ENCODE measurements around the gene PARL. TPM values are rescaled to one million over a fixed set of nuclear protein-coding genes. Genes with fewer than 3 reads are reported as not detected.

PARL gene
- total and polyA plus RNA-seq, 2 of the 13 experiments (the other 11 are each of a cell fraction or from before 2014, with no cell fraction given): 46.3 to 58.6 TPM

DNA sequence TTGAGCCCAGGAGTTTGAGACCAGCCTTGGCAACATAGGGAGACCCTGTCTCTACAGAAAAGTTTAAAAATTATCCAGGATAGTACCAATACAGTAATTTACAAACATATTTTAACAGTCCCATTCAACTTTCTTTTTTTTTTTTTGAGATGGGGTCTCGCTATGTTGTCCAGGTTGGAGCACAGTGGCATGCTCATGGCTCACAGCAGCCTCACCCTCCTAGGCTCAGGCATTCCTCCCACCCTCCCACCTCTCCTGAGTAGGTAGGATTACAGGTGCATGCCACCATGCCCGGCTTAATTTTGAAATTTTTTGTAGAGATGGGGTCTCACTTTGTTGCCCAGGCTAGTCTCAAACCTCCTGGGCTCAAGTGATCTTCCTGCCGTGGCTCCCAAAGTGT, 46.8 kb downstream of the PARL start:
- intact Hi-C loops (cut with micrococcal nuclease; ENCODE audit: unreplicated experiment) (no loop called here), in situ Hi-C loops (cut with HindIII; ENCODE audit: extremely low pct_ligation_motif_present, low pct_unique_long_range_greater_than_20kb) (no loop called here)
- TF ChIP-seq GATAD1 (CRISPR knock-in tag; IDR thresholded peaks at IDR 0.05): no peak
- no peak for TF ChIP-seq BORCS8-MEF2B (CRISPR knock-in tag; IDR thresholded peaks at IDR 0.05)
- no peak for TF ChIP-seq SOX6 (IDR thresholded peaks at IDR 0.05)
- TF ChIP-seq SOX6 (CRISPR knock-in tag; IDR thresholded peaks at IDR 0.05): no peak
- no peak for TF ChIP-seq ZKSCAN1 (IDR thresholded peaks at IDR 0.05; ENCODE audit: low read length)
- TF ChIP-seq ARNT2 (CRISPR knock-in tag; IDR thresholded peaks at IDR 0.05; ENCODE audit: low read depth): no peak
- no peak for TF ChIP-seq ZNF282 (IDR thresholded peaks at IDR 0.05; ENCODE audit: partially characterized antibody)
- TF ChIP-seq ZFP41 (CRISPR knock-in tag; IDR thresholded peaks at IDR 0.05; ENCODE audit: borderline replicate concordance): no peak
- TF ChIP-seq, protein P1, sequence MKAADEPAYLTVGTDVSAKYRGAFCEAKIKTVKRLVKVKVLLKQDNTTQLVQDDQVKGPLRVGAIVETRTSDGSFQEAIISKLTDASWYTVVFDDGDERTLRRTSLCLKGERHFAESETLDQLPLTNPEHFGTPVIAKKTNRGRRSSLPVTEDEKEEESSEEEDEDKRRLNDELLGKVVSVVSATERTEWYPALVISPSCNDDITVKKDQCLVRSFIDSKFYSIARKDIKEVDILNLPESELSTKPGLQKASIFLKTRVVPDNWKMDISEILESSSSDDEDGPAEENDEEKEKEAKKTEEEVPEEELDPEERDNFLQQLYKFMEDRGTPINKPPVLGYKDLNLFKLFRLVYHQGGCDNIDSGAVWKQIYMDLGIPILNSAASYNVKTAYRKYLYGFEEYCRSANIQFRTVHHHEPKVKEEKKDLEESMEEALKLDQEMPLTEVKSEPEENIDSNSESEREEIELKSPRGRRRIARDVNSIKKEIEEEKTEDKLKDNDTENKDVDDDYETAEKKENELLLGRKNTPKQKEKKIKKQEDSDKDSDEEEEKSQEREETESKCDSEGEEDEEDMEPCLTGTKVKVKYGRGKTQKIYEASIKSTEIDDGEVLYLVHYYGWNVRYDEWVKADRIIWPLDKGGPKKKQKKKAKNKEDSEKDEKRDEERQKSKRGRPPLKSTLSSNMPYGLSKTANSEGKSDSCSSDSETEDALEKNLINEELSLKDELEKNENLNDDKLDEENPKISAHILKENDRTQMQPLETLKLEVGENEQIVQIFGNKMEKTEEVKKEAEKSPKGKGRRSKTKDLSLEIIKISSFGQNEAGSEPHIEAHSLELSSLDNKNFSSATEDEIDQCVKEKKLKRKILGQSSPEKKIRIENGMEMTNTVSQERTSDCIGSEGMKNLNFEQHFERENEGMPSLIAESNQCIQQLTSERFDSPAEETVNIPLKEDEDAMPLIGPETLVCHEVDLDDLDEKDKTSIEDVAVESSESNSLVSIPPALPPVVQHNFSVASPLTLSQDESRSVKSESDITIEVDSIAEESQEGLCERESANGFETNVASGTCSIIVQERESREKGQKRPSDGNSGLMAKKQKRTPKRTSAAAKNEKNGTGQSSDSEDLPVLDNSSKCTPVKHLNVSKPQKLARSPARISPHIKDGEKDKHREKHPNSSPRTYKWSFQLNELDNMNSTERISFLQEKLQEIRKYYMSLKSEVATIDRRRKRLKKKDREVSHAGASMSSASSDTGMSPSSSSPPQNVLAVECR (CRISPR knock-in tag; IDR thresholded peaks at IDR 0.05; ENCODE audit: borderline replicate concordance): no peak
- no peak for TF ChIP-seq ZFP1 (CRISPR knock-in tag; IDR thresholded peaks at IDR 0.05)
- no peak for TF ChIP-seq TAF1 (CRISPR knock-in tag; IDR thresholded peaks at IDR 0.05)
- TF ChIP-seq ZBTB8A (CRISPR knock-in tag; IDR thresholded peaks at IDR 0.05; ENCODE audit: borderline replicate concordance, low read depth): no peak
- TF ChIP-seq SETDB1 (CRISPR knock-in tag; IDR thresholded peaks at IDR 0.05; ENCODE audit: borderline replicate concordance): no peak
- TF ChIP-seq IKZF4 (CRISPR knock-in tag; IDR thresholded peaks at IDR 0.05; ENCODE audit: borderline replicate concordance, low read depth, not compliant biosample characterization): no peak
- no peak for TF ChIP-seq DNMT1 (CRISPR knock-in tag; IDR thresholded peaks at IDR 0.05)
- TF ChIP-seq HMGA1 (CRISPR knock-in tag; conservative IDR thresholded peaks at IDR 0.05): no peak
- TF ChIP-seq MED1 (CRISPR knock-in tag; IDR thresholded peaks at IDR 0.05): no peak
- Histone ChIP-seq H3K9ac (ENCODE audit: insufficient read depth, low read depth, low read length) (no peak overlapping the region), H3K4me2 (ENCODE audit: low read depth, low read length) (no peak overlapping the region), H3K36me3 (replicated peaks in 1 of 2; ENCODE audit: control insufficient read depth in 1 of 2, insufficient read depth in 2 of 2, low read length in 2 of 2) (peaks cover 24 to 68% of the 10 kb centered on the region in 2 experiments), H3K4me1 (ENCODE audit: insufficient read depth, low read length) (no peaks in the 10 kb centered on the region), H2AFZ (ENCODE audit: low read length) (no peak overlapping the region), H3K4me3 (replicated peaks in 1 of 3; ENCODE audit: insufficient read depth in 1 of 3, low read depth in 2 of 3, low read length in 3 of 3) (no peak overlapping the region), H4K20me1 (ENCODE audit: insufficient read depth, low read length) (no peaks in the 10 kb centered on the region), H3K27me3 (ENCODE audit: control insufficient read depth in 1 of 2, insufficient read depth in 2 of 2, low read length in 2 of 2) (no peaks in the 10 kb centered on the region), H3K9me3 (ENCODE audit: low read length) (no peaks in the 10 kb centered on the region), H3K79me2 (ENCODE audit: insufficient read depth, low read length) (no peaks in the 10 kb centered on the region), H3K27ac (ENCODE audit: extremely low read length, insufficient read depth, low read length) (no peak overlapping the region)
- no peak for ATAC-seq
- 100% methylated on average over 3 of the region's 3 CpGs for WGBS (ENCODE audit: low lambda C conversion rate)
- FAIRE-seq: no peak
- ChIA-PET CTCF (ENCODE audit: low intra/inter-chr PET ratio, low total read pairs) (no interaction called here), POLR2A (no interaction called here)
- DNase-seq (ENCODE audit: low spot score): no peak
- no TSS peak for BruUV-seq (replicated peaks)

Data from HepG2 (cell line).